ENCODE measurements around the gene ZNF669.
"Not testable (repeated sequence)": the region's sequence is repeated elsewhere in the genome, so short reads cannot be mapped to it uniquely, and the experiment has no call there.

ZNF669 gene

DNA sequence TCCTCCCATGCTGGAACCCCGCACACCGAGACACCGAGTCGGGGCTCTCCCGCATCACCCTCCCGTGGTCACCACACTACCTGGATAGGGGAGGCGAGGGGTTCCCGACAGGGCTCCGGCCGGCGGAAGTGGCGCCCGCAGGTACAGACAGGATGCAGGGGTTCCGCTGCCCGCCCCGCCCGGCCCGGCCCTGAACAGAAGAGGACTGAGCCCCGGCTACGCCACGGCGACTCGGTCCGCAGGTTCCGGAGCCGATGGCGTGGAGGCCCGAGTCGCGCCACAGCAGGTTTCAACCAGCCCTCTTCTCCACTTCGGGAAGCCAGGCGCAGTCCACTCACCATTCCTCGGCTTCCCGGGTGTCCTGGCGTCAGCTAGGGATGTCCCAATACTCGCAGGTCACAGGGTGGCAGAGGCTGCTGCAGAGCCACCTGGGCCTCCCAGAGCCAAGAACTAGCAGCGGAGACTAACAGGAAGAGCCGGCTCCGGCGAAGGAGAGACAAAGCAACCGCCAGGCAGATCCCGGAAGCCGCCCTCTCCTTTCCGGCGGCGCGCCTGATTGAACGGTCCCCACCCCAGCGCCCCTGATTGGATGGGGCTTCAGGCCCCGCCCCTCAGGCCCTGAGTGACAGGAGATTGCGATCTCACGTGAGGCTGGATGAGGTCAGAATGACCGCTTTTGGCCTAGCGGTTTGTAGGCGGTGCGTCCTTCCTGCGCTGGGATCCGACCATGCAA lies at the start of gene ZNF669:
TSS of gene ZNF669 (minus strand) at position 498 of the 733 bp plus-strand sequence. CDS start at position 341, 157 bp downstream.
- TF ChIP-seq, protein P1, sequence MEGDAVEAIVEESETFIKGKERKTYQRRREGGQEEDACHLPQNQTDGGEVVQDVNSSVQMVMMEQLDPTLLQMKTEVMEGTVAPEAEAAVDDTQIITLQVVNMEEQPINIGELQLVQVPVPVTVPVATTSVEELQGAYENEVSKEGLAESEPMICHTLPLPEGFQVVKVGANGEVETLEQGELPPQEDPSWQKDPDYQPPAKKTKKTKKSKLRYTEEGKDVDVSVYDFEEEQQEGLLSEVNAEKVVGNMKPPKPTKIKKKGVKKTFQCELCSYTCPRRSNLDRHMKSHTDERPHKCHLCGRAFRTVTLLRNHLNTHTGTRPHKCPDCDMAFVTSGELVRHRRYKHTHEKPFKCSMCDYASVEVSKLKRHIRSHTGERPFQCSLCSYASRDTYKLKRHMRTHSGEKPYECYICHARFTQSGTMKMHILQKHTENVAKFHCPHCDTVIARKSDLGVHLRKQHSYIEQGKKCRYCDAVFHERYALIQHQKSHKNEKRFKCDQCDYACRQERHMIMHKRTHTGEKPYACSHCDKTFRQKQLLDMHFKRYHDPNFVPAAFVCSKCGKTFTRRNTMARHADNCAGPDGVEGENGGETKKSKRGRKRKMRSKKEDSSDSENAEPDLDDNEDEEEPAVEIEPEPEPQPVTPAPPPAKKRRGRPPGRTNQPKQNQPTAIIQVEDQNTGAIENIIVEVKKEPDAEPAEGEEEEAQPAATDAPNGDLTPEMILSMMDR (IDR thresholded peaks at IDR 0.05; ENCODE audit: low read depth, low read length) = no peak
- peak within 1 kb of the TSS; percentile 89 to 99 for H3K4me3 ChIP-seq (replicated peaks in 1 of 2; ENCODE audit: low read depth in 2 of 2, low read length in 2 of 2)
- peak; percentile 95 to 97 for DNase-seq (ENCODE audit: low read depth in 2 of 2)

- TF ChIP-seq, protein P1 (IDR thresholded peaks at IDR 0.05; ENCODE audit: low read depth, low read length) = no peak
- H3K4me3 ChIP-seq (replicated peaks in 1 of 2; ENCODE audit: low read depth in 2 of 2, low read length in 2 of 2) = no peak overlapping the region
- no peak for DNase-seq (ENCODE audit: low read depth in 2 of 2)
Measured at GRCh38 chr1:247147781-247148180, 43.6 kb upstream of the ZNF669 start.

DNA sequence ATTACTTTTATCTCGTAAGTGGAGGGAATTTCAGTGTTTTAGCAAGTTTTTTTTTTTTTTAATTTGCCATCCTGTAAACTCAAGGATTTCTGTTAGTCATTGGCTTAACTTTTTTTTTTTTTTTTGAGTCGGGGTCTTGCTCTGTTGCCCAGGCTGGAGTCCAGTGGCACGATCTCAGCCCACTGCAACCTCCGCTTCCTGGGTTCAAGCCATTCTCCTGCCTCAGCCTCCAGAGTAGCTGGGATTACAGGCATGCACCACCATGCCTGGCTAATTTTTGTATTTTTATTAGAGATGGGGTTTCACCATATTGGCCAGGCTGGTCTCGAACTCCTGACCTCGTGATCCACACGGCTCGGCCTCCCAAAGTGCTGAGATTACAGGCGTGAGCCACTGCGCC lies 43.0 kb upstream of the ZNF669 start:
- not testable (repeated sequence) for DNase-seq (ENCODE audit: low read depth in 2 of 2); H3K4me3 ChIP-seq (replicated peaks in 1 of 2; ENCODE audit: low read depth in 2 of 2, low read length in 2 of 2)

DNA sequence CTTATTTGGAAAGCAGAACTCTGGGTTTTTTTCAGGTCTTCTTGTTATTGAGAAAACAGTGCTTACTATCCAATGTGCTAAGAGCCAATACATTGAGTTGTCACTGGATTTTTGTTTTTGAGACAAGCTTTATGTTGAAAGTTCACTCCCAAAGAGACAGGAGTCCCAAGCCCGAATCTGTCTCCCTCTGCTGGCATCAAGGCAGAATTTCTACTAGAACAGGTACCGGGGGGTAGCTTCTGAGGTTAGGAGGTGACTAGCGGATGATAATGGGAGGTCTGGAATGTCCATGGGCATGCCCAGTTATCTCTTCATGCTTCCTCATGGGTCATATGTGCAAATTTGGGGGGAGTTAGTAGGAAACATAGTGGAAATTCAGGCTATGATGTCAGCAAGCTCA lies 42.5 kb upstream of the ZNF669 start:
- DNase-seq (ENCODE audit: low read depth in 2 of 2) = no peak
- TF ChIP-seq, protein P1 (IDR thresholded peaks at IDR 0.05; ENCODE audit: low read depth, low read length) = no peak
- no peak overlapping the region for H3K4me3 ChIP-seq (replicated peaks in 1 of 2; ENCODE audit: low read depth in 2 of 2, low read length in 2 of 2)

DNA sequence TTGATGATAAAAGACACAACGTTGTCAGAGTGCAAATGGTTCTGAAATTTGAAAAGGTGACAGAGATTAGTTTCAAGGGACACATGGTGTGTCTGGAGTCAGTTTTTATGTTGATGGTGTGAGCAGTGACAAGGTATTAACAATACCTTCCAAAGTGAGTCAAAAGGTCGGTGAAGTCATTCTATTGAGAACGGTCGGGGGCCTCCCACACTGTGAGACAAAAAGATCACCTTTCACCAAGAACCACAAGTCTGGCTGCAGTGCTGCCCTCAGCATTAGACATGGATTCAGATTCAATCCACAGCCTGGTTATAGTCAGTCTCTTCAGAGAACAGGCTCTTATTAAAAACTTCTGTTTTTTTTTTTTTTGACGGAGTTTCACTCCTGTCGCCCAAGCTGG lies 41.1 kb upstream of the ZNF669 start:
- TF ChIP-seq, protein P1 (IDR thresholded peaks at IDR 0.05; ENCODE audit: low read depth, low read length) = no peak
- DNase-seq (ENCODE audit: low read depth in 2 of 2) = no peak

GRCh38 chr1:247139557-247139956 lies 35.4 kb upstream of the ZNF669 start:
- DNase-seq (ENCODE audit: low read depth in 2 of 2); H3K4me3 ChIP-seq (replicated peaks in 1 of 2; ENCODE audit: low read depth in 2 of 2, low read length in 2 of 2): not testable (repeated sequence)

More for the DNA sequence above, 41.1 kb upstream of the ZNF669 start:
- H3K4me3 ChIP-seq (replicated peaks in 1 of 2; ENCODE audit: low read depth in 2 of 2, low read length in 2 of 2) = no peak overlapping the region

GRCh38 chr1:247131236-247131635 lies 27.1 kb upstream of the ZNF669 start:
- no peak for DNase-seq (ENCODE audit: low read depth in 2 of 2)
- TF ChIP-seq, protein P1 (IDR thresholded peaks at IDR 0.05; ENCODE audit: low read depth, low read length) = no peak
- H3K4me3 ChIP-seq (replicated peaks in 1 of 2; ENCODE audit: low read depth in 2 of 2, low read length in 2 of 2) = no peak overlapping the region

- H3K4me3 ChIP-seq (replicated peaks in 1 of 2; ENCODE audit: low read depth in 2 of 2, low read length in 2 of 2) = peak overlapping the region in 1 of 2 donors; percentile 10
- not testable (repeated sequence) for DNase-seq (ENCODE audit: low read depth in 2 of 2)
Measured at GRCh38 chr1:247127519-247128282, 23.5 kb upstream of the ZNF669 start.

- not testable (repeated sequence) for H3K4me3 ChIP-seq (replicated peaks in 1 of 2; ENCODE audit: low read depth in 2 of 2, low read length in 2 of 2); DNase-seq (ENCODE audit: low read depth in 2 of 2)
Measured at GRCh38 chr1:247126601-247127000, 22.4 kb upstream of the ZNF669 start.

GRCh38 chr1:247126166-247126565 lies 22.0 kb upstream of the ZNF669 start:
- not testable (repeated sequence) for DNase-seq (ENCODE audit: low read depth in 2 of 2); H3K4me3 ChIP-seq (replicated peaks in 1 of 2; ENCODE audit: low read depth in 2 of 2, low read length in 2 of 2)

Measured in cardiac fibroblast (primary cell).